HEK293 (cell line): Measurements from ENCODE around the gene SYS1.

Experiments
- RBAK ChIP-seq: fragments of 450-650 bp; formaldehyde crosslinking; IDR thresholded peaks from 2 replicates; pipeline ENCODE4 v1.5.1; 2016; ENCODE audit warnings: missing biosample characterization, missing genetic modification characterization
- ZFP3 ChIP-seq: fragments of 450-650 bp; formaldehyde crosslinking; IDR thresholded peaks from 2 replicates; pipeline ENCODE4 v1.5.1; 2016; ENCODE audit warnings: low read depth, missing biosample characterization, missing genetic modification characterization
- TF ChIP-seq, protein P1 (sequence below): fragments of 450-650 bp; formaldehyde crosslinking; IDR thresholded peaks from 2 replicates; pipeline ENCODE4 v1.5.1; 2016; ENCODE audit warnings: missing biosample characterization, missing genetic modification characterization
- TF ChIP-seq, protein P2 (sequence below): fragments of 450-650 bp; formaldehyde crosslinking; IDR thresholded peaks from 2 replicates; pipeline ENCODE4 v1.5.1; 2016; ENCODE audit warnings: missing biosample characterization, missing genetic modification characterization
- TF ChIP-seq, protein P3 (sequence below): fragments of 450-650 bp; formaldehyde crosslinking; IDR thresholded peaks from 2 replicates; pipeline ENCODE4 v1.5.1; 2017; ENCODE audit warnings: missing biosample characterization, missing genetic modification characterization
- TF ChIP-seq, protein P4 (sequence below): fragments of 450-650 bp; formaldehyde crosslinking; IDR thresholded peaks from 2 replicates; pipeline ENCODE4 v1.5.1; 2016; ENCODE audit warnings: missing biosample characterization, missing genetic modification characterization

DNA sequence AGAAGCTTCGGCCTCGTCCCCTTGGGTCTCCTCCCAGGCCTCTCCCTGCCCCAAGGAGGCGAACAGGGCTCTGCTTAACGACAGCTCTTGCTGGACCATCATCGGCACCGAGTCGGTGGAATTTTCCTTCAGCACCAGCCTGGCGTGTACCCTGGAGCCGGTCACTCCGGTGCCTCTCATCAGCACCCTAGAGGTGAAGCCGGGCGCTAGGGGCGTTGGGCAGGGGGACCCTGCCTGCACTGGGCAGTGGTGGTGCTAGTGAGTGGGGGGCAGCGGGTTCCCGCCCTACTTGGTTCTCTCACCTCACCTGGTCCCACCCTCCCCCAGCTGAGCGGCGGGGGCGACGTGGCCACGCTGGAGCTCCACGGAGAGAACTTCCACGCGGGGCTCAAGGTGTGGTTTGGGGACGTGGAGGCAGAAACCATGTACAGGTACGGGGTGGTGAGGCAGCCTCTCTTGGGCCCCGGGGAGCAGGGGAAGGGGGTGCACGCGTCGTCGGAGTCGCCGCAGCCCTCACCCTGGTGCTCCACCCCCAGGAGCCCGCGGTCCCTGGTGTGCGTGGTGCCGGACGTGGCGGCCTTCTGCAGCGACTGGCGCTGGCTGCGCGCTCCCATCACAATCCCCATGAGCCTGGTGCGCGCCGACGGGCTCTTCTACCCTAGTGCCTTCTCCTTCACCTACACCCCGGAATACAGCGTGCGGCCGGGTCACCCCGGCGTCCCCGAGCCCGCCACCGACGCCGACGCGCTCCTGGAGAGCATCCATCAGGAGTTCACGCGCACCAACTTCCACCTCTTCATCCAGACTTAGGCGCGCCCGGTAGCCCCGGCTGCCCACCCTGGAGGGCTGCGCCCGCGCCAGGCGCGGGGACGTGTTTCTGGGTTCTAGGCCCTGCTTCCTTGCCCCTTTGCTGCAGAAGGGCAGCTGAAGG, 46.5 kb upstream of the SYS1 start:
- TF ChIP-seq, protein P1, sequence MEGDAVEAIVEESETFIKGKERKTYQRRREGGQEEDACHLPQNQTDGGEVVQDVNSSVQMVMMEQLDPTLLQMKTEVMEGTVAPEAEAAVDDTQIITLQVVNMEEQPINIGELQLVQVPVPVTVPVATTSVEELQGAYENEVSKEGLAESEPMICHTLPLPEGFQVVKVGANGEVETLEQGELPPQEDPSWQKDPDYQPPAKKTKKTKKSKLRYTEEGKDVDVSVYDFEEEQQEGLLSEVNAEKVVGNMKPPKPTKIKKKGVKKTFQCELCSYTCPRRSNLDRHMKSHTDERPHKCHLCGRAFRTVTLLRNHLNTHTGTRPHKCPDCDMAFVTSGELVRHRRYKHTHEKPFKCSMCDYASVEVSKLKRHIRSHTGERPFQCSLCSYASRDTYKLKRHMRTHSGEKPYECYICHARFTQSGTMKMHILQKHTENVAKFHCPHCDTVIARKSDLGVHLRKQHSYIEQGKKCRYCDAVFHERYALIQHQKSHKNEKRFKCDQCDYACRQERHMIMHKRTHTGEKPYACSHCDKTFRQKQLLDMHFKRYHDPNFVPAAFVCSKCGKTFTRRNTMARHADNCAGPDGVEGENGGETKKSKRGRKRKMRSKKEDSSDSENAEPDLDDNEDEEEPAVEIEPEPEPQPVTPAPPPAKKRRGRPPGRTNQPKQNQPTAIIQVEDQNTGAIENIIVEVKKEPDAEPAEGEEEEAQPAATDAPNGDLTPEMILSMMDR: no peak
- TF ChIP-seq, protein P2, sequence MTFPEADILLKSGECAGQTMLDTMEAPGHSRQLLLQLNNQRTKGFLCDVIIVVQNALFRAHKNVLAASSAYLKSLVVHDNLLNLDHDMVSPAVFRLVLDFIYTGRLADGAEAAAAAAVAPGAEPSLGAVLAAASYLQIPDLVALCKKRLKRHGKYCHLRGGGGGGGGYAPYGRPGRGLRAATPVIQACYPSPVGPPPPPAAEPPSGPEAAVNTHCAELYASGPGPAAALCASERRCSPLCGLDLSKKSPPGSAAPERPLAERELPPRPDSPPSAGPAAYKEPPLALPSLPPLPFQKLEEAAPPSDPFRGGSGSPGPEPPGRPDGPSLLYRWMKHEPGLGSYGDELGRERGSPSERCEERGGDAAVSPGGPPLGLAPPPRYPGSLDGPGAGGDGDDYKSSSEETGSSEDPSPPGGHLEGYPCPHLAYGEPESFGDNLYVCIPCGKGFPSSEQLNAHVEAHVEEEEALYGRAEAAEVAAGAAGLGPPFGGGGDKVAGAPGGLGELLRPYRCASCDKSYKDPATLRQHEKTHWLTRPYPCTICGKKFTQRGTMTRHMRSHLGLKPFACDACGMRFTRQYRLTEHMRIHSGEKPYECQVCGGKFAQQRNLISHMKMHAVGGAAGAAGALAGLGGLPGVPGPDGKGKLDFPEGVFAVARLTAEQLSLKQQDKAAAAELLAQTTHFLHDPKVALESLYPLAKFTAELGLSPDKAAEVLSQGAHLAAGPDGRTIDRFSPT (tag by site-specific recombination): no peak
- TF ChIP-seq, protein P3, sequence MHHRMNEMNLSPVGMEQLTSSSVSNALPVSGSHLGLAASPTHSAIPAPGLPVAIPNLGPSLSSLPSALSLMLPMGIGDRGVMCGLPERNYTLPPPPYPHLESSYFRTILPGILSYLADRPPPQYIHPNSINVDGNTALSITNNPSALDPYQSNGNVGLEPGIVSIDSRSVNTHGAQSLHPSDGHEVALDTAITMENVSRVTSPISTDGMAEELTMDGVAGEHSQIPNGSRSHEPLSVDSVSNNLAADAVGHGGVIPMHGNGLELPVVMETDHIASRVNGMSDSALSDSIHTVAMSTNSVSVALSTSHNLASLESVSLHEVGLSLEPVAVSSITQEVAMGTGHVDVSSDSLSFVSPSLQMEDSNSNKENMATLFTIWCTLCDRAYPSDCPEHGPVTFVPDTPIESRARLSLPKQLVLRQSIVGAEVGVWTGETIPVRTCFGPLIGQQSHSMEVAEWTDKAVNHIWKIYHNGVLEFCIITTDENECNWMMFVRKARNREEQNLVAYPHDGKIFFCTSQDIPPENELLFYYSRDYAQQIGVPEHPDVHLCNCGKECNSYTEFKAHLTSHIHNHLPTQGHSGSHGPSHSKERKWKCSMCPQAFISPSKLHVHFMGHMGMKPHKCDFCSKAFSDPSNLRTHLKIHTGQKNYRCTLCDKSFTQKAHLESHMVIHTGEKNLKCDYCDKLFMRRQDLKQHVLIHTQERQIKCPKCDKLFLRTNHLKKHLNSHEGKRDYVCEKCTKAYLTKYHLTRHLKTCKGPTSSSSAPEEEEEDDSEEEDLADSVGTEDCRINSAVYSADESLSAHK (tag by site-specific recombination): no peak
- TF ChIP-seq, protein P4, sequence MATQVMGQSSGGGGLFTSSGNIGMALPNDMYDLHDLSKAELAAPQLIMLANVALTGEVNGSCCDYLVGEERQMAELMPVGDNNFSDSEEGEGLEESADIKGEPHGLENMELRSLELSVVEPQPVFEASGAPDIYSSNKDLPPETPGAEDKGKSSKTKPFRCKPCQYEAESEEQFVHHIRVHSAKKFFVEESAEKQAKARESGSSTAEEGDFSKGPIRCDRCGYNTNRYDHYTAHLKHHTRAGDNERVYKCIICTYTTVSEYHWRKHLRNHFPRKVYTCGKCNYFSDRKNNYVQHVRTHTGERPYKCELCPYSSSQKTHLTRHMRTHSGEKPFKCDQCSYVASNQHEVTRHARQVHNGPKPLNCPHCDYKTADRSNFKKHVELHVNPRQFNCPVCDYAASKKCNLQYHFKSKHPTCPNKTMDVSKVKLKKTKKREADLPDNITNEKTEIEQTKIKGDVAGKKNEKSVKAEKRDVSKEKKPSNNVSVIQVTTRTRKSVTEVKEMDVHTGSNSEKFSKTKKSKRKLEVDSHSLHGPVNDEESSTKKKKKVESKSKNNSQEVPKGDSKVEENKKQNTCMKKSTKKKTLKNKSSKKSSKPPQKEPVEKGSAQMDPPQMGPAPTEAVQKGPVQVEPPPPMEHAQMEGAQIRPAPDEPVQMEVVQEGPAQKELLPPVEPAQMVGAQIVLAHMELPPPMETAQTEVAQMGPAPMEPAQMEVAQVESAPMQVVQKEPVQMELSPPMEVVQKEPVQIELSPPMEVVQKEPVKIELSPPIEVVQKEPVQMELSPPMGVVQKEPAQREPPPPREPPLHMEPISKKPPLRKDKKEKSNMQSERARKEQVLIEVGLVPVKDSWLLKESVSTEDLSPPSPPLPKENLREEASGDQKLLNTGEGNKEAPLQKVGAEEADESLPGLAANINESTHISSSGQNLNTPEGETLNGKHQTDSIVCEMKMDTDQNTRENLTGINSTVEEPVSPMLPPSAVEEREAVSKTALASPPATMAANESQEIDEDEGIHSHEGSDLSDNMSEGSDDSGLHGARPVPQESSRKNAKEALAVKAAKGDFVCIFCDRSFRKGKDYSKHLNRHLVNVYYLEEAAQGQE (tag by site-specific recombination): no peak
- TF ChIP-seq ZFP3 (tag by site-specific recombination) (no peak), RBAK (tag by site-specific recombination) (no peak)
